ENCODE measurements around the gene WDR41. TPM values are rescaled to one million over a fixed set of nuclear protein-coding genes. Genes with fewer than 3 reads are reported as not detected.
"Not testable (repeated sequence)": the region's sequence is repeated elsewhere in the genome, so short reads cannot be mapped to it uniquely, and the experiment has no call there.

Gene WDR41
- total RNA-seq, 1 experiment from 2014 or later: 43.6 TPM

- H3K4me2 ChIP-seq (ENCODE audit: insufficient read depth, insufficient read length, low read length); H2AFZ ChIP-seq (ENCODE audit: low read length); H4K20me1 ChIP-seq (ENCODE audit: control insufficient read depth, insufficient read depth, insufficient read length); H3K23me2 ChIP-seq (ENCODE audit: insufficient read length, low read depth, low read length, poor library complexity, severe bottlenecking); H2BK12ac ChIP-seq (ENCODE audit: insufficient read length, low read depth, low read length); H3T11ph ChIP-seq (ENCODE audit: low read length); DNase-seq; H3K79me2 ChIP-seq (ENCODE audit: insufficient read depth, low read length); H3K4me1 Mint-ChIP-seq; H2BK20ac ChIP-seq (ENCODE audit: low read depth, low read length, poor library complexity, severe bottlenecking); H3K9me3 ChIP-seq (ENCODE audit: control insufficient read depth, low read depth, low read length); H2BK120ac ChIP-seq (ENCODE audit: low read depth, low read length, poor library complexity, severe bottlenecking); H4K5ac ChIP-seq (ENCODE audit: insufficient read length, low read depth, low read length); H2AK5ac ChIP-seq (ENCODE audit: insufficient read length, low read length); H3K27ac Mint-ChIP-seq; H3K9ac ChIP-seq (ENCODE audit: extremely low read depth, insufficient read length, low read length); H2BK5ac ChIP-seq (ENCODE audit: insufficient read length, low read length); H3K4me3 Mint-ChIP-seq; H2BK15ac ChIP-seq (ENCODE audit: low read depth, low read length); H3K27me3 ChIP-seq (ENCODE audit: insufficient read depth, low read length); H3K56ac ChIP-seq (ENCODE audit: insufficient read length, low read depth, low read length); H3K18ac ChIP-seq (ENCODE audit: insufficient read length, low read depth, low read length); H4K91ac ChIP-seq (ENCODE audit: insufficient read length, low read depth, low read length); H3K9me3 Mint-ChIP-seq; H3K14ac ChIP-seq (ENCODE audit: insufficient read depth, low read length); H3K27ac ChIP-seq (ENCODE audit: insufficient read length, low read depth, low read length); H3K79me1 ChIP-seq (ENCODE audit: insufficient read depth, low read depth, low read length, poor library complexity, severe bottlenecking); H3K4ac ChIP-seq (ENCODE audit: low read depth, low read length); H3K4me1 ChIP-seq (ENCODE audit: insufficient read depth, low read length); H3K23ac ChIP-seq (ENCODE audit: insufficient read length, low read depth, low read length); H4K8ac ChIP-seq (replicated peaks; ENCODE audit: insufficient read length, low read depth, low read length); H3K27me3 Mint-ChIP-seq (ENCODE audit: low read depth): not testable (repeated sequence)
- peaks cover 6 to 13% (median 10%) of the 10 kb centered on the region in 3 experiments; a peak in 5 of 7 replicates for H3K36me3 Mint-ChIP-seq (ENCODE audit: insufficient read depth in 1 of 3, low read depth in 3 of 3)
- no CpG with 5 or more reads among the region's 3 CpGs for WGBS (ENCODE audit: extremely low coverage, insufficient read length, low lambda C conversion rate)
Measured at GRCh38 chr5:77468875-77469274, 23.2 kb downstream of the WDR41 start.
